Measurements from ENCODE around the gene REX1BD.

GRCh38 chr19:18612051-18612771 lies 23.6 kb downstream of the REX1BD start:
- TF ChIP-seq REST (IDR thresholded peaks at IDR 0.05; ENCODE audit: borderline replicate concordance) (no peak), EP300 (conservative IDR thresholded peaks at IDR 0.05; ENCODE audit: poor library complexity, severe bottlenecking) (no peak), CTCF (IDR thresholded peaks at IDR 0.05; ENCODE audit: poor library complexity, severe bottlenecking) (no peak), POLR2AphosphoS5 (IDR thresholded peaks at IDR 0.05) (no peak)
